8988T (cell line): Measurements from ENCODE around the gene CARD9.

Source experiments
- DNase-seq: peaks from one replicate; pipeline ENCODE4 v3.0.0; 2011

The CARD9 gene

GRCh38 chr9:136400038-136400834, 26.8 kb upstream of the CARD9 start, which contains the start of gene SNAPC4:
Gene SNAPC4 (minus strand): TSS chr9:136400170. CDS start chr9:136398428, 1,742 bp downstream.
- peak; percentile 95 for DNase-seq

GRCh38 chr9:136399176-136400037, 25.9 kb upstream of the CARD9 start:
- DNase-seq = no peak

- DNase-seq = no peak
These were observed 24.8 kb upstream of the CARD9 start for GRCh38 chr9:136398286-136398685.

GRCh38 chr9:136397643-136398042, 24.2 kb upstream of the CARD9 start:
- DNase-seq = no peak

- DNase-seq = no peak
These were observed 22.7 kb upstream of the CARD9 start for GRCh38 chr9:136396219-136396515.

- no peak for DNase-seq
These were observed 22.1 kb upstream of the CARD9 start for GRCh38 chr9:136395345-136396218.

GRCh38 chr9:136395020-136395340, 21.5 kb upstream of the CARD9 start:
- no peak for DNase-seq

- DNase-seq = no peak
These were observed 21.0 kb upstream of the CARD9 start for GRCh38 chr9:136394312-136395019.

GRCh38 chr9:136393531-136393930, 20.1 kb upstream of the CARD9 start:
- DNase-seq = no peak

- no peak for DNase-seq
These were observed 19.3 kb upstream of the CARD9 start for GRCh38 chr9:136392538-136393449.

- no peak for DNase-seq
These were observed 18.5 kb upstream of the CARD9 start for GRCh38 chr9:136391737-136392537.

GRCh38 chr9:136389396-136389795, 15.9 kb upstream of the CARD9 start:
- no peak for DNase-seq

- DNase-seq = no peak
These were observed 13.7 kb upstream of the CARD9 start for GRCh38 chr9:136387217-136387616.

GRCh38 chr9:136386018-136386417, 12.5 kb upstream of the CARD9 start:
- no peak for DNase-seq

- DNase-seq = no peak
These were observed 11.5 kb upstream of the CARD9 start for GRCh38 chr9:136385015-136385414.

GRCh38 chr9:136383436-136383835, 10.0 kb upstream of the CARD9 start:
- no peak for DNase-seq

- no peak for DNase-seq
These were observed 8.6 kb upstream of the CARD9 start for GRCh38 chr9:136381966-136382513.

- DNase-seq = no peak
These were observed 7.8 kb upstream of the CARD9 start for GRCh38 chr9:136381311-136381710.

- DNase-seq = no peak
These were observed 6.9 kb upstream of the CARD9 start for GRCh38 chr9:136380381-136380780.

GRCh38 chr9:136379891-136380290, 6.4 kb upstream of the CARD9 start:
- no peak for DNase-seq
